Activated naive CD8-positive, alpha-beta T cell treated with anti-CD3 and anti-CD28 coated beads for 36 hours (primary cell): Measurements from ENCODE around the gene TREML4. TPM values are rescaled to one million over a fixed set of nuclear protein-coding genes. Genes with fewer than 3 reads are reported as not detected.
"Not testable (repeated sequence)": the region's sequence is repeated elsewhere in the genome, so short reads cannot be mapped to it uniquely, and the experiment has no call there.

Experiments used
- DNase-seq: peaks from one replicate; pipeline ENCODE4 v3.0.0; 2021
- H3K27ac Mint-ChIP-seq: one replicate; pipeline ENCODE4 v1.8.0; 2022; ENCODE audit warnings: mild to moderate bottlenecking, moderate library complexity, mixed read lengths
- H3K27me3 Mint-ChIP-seq: one replicate; pipeline ENCODE4 v1.8.0; 2022; ENCODE audit warnings: mild to moderate bottlenecking, mixed read lengths
- H3K36me3 Mint-ChIP-seq: one replicate; pipeline ENCODE4 v1.8.0; 2021; ENCODE audit warnings: mild to moderate bottlenecking, mixed read lengths
- H3K4me1 Mint-ChIP-seq: one replicate; pipeline ENCODE4 v1.8.0; 2021; ENCODE audit warnings: mixed read lengths
- H3K4me3 Mint-ChIP-seq: one replicate; pipeline ENCODE4 v1.8.0; 2022; ENCODE audit warnings: mild to moderate bottlenecking, moderate library complexity, mixed read lengths
- H3K9me3 Mint-ChIP-seq: one replicate; pipeline ENCODE4 v1.8.0; 2022; ENCODE audit warnings: mixed read lengths
- total RNA-seq, 2 experiments: library from RNA; stranded (reverse); gene quantifications; one replicate each; pipeline ENCODE4 v1.2.3, GENCODE V29; 2021

Gene TREML4
- total RNA-seq, 2 experiments from 2014 or later, result not detected

DNA sequence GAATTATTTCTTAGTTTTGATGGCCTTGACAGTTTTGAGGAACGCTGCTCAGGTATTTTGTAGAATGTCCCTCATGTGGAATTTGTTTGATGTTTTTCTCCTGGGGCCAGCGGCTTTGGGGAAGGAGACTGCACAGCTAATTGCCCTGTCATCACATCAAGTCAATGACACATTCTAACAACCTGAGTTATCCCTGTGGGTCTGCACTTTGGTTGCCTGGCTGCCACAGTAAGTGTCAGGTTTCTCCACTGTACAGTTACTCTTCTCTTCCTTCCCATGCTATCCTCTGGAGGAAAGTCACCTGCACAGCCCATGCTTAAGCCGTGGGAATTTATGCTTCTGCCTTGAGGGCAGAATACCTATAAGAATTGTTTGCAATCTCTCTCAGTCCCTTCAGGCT, 1.4 kb upstream of the TREML4 start:
- no peak overlapping the region for H3K4me3 Mint-ChIP-seq
- no peak overlapping the region for H3K27ac Mint-ChIP-seq
- no peaks in the 10 kb centered on the region for H3K9me3 Mint-ChIP-seq
- no peak for DNase-seq
- no peaks in the 10 kb centered on the region for H3K4me1 Mint-ChIP-seq
- H3K36me3 Mint-ChIP-seq, result no peaks in the 10 kb centered on the region
- H3K27me3 Mint-ChIP-seq, result no peaks in the 10 kb centered on the region

- no peak for DNase-seq
- no peaks in the 10 kb centered on the region for H3K27me3 Mint-ChIP-seq
- H3K27ac Mint-ChIP-seq, result no peak overlapping the region
These were observed 467 bp downstream of the TREML4 start for GRCh38 chr6:41228616-41229015.

GRCh38 chr6:41229721-41230120, 1.6 kb downstream of the TREML4 start:
- Mint-ChIP-seq H3K4me1 (no peaks in the 10 kb centered on the region), H3K4me3 (no peak overlapping the region), H3K27ac (no peak overlapping the region), H3K27me3 (no peaks in the 10 kb centered on the region), H3K9me3 (no peaks in the 10 kb centered on the region), H3K36me3 (no peaks in the 10 kb centered on the region)
- no peak for DNase-seq

More at GRCh38 chr6:41228616-41229015, 467 bp downstream of the TREML4 start:
- Mint-ChIP-seq H3K4me1 (no peaks in the 10 kb centered on the region), H3K4me3 (no peak overlapping the region), H3K36me3 (no peaks in the 10 kb centered on the region), H3K9me3 (no peaks in the 10 kb centered on the region)

DNA sequence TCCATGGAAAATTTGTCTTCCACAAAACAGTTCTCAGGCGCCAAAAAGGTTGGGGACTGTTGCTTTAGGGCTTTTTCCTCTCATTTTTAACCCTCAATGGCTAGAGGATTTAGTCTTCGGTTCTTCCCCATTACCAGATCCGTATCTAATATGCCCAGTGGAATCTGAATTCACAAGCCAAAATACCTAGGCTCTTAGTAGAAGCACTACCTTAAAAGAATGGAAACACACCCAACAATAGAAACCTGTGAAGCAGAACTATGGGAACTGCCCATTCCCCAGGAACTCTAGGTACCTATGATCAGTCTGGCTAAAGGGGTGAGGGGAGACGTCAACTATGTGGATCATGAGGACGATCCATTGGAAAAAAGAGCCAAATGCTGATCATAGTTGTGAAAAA, 3.1 kb downstream of the TREML4 start:
- Mint-ChIP-seq H3K27ac (no peak overlapping the region), H3K27me3 (no peaks in the 10 kb centered on the region), H3K9me3 (no peaks in the 10 kb centered on the region), H3K4me3 (no peak overlapping the region), H3K4me1 (no peaks in the 10 kb centered on the region), H3K36me3 (no peaks in the 10 kb centered on the region)
- DNase-seq, result no peak

GRCh38 chr6:41232667-41233066, 4.5 kb downstream of the TREML4 start:
- H3K4me1 Mint-ChIP-seq, result no peaks in the 10 kb centered on the region
- DNase-seq, result no peak
- no peaks in the 10 kb centered on the region for H3K27me3 Mint-ChIP-seq
- no peak overlapping the region for H3K27ac Mint-ChIP-seq
- no peaks in the 10 kb centered on the region for H3K36me3 Mint-ChIP-seq
- no peaks in the 10 kb centered on the region for H3K9me3 Mint-ChIP-seq
- H3K4me3 Mint-ChIP-seq, result no peak overlapping the region

GRCh38 chr6:41236276-41236675, 8.1 kb downstream of the TREML4 start:
- H3K27me3 Mint-ChIP-seq, result peaks cover 11% of the 10 kb centered on the region
- H3K36me3 Mint-ChIP-seq, result no peaks in the 10 kb centered on the region
- no peaks in the 10 kb centered on the region for H3K4me1 Mint-ChIP-seq
- no peaks in the 10 kb centered on the region for H3K9me3 Mint-ChIP-seq
- no peak overlapping the region for H3K4me3 Mint-ChIP-seq
- no peak for DNase-seq
- no peak overlapping the region for H3K27ac Mint-ChIP-seq

- DNase-seq, result no peak
- H3K9me3 Mint-ChIP-seq, result no peaks in the 10 kb centered on the region
- H3K27ac Mint-ChIP-seq, result no peak overlapping the region
- H3K36me3 Mint-ChIP-seq, result no peaks in the 10 kb centered on the region
- no peak overlapping the region for H3K4me3 Mint-ChIP-seq
- peaks cover 11% of the 10 kb centered on the region for H3K27me3 Mint-ChIP-seq
- no peaks in the 10 kb centered on the region for H3K4me1 Mint-ChIP-seq
These were observed 9.0 kb downstream of the TREML4 start for GRCh38 chr6:41237128-41237527.

DNA sequence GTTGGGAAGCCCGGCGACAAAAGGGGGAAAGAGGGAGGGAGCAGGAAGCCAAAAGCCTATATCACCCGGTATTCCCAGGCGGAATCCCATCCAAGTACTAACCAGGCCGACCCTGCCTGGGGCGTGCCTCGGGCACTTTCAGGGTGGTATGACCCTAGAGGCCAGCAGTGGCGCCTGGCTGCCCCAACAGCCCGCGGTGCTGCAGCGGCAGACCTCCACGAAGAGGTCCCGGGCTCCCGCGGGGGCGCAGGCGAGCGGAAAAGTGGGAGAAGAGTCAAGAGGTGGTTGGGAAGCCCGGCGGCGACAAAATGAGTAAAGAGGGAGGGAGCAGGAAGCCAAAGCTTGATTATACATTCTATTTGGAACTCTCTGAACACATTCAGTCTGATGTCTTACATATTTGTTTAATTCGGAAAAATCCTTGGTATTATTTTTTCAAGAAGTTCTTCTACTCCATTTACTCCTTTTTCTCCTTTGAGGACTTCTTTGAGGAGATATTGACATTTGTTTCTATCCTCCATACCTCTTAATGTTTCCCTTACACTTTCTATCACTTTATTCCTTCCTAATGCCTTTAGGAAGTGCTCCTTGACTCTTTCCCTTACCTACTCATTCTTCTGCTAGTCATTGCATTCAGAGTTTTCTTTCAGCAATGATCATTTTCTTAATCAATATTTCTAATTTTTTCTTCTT, 11.5 kb downstream of the TREML4 start:
- H3K36me3 Mint-ChIP-seq, result peaks cover 2% of the 10 kb centered on the region
- no peak overlapping the region for H3K27ac Mint-ChIP-seq
- no peak for DNase-seq
- no peak overlapping the region for H3K4me3 Mint-ChIP-seq
- peaks cover 11% of the 10 kb centered on the region for H3K27me3 Mint-ChIP-seq
- no peaks in the 10 kb centered on the region for H3K9me3 Mint-ChIP-seq
- no peaks in the 10 kb centered on the region for H3K4me1 Mint-ChIP-seq

- not testable (repeated sequence) for DNase-seq, H3K36me3 Mint-ChIP-seq, H3K4me3 Mint-ChIP-seq, H3K27me3 Mint-ChIP-seq, H3K9me3 Mint-ChIP-seq, H3K27ac Mint-ChIP-seq
- peaks cover 11% of the 10 kb centered on the region for H3K4me1 Mint-ChIP-seq
These were observed 18.4 kb downstream of the TREML4 start for GRCh38 chr6:41246529-41246928.

- no peak for DNase-seq
- Mint-ChIP-seq H3K4me3 (no peak overlapping the region), H3K36me3 (peaks cover 2% of the 10 kb centered on the region), H3K9me3 (peaks cover 2% of the 10 kb centered on the region), H3K27me3 (no peaks in the 10 kb centered on the region), H3K27ac (no peak overlapping the region), H3K4me1 (peaks cover 11% of the 10 kb centered on the region)
These were observed 19.2 kb downstream of the TREML4 start for GRCh38 chr6:41247288-41247865.

- H3K4me3 Mint-ChIP-seq, result no peak overlapping the region
These were observed 19.9 kb downstream of the TREML4 start for GRCh38 chr6:41247882-41248705.

GRCh38 chr6:41252401-41253169, 24.4 kb downstream of the TREML4 start:
- Mint-ChIP-seq H3K27ac (no peak overlapping the region), H3K27me3 (no peaks in the 10 kb centered on the region), H3K9me3 (no peaks in the 10 kb centered on the region), H3K4me1 (peaks cover 17% of the 10 kb centered on the region), H3K4me3 (no peak overlapping the region), H3K36me3 (no peaks in the 10 kb centered on the region)
- no peak for DNase-seq

More at GRCh38 chr6:41247882-41248705, 19.9 kb downstream of the TREML4 start:
- H3K9me3 Mint-ChIP-seq, result peaks cover 2% of the 10 kb centered on the region
- peaks cover 11% of the 10 kb centered on the region for H3K4me1 Mint-ChIP-seq
- peaks cover 2% of the 10 kb centered on the region for H3K36me3 Mint-ChIP-seq
- H3K27me3 Mint-ChIP-seq, result no peaks in the 10 kb centered on the region
- no peak for DNase-seq
- H3K27ac Mint-ChIP-seq, result no peak overlapping the region

DNA sequence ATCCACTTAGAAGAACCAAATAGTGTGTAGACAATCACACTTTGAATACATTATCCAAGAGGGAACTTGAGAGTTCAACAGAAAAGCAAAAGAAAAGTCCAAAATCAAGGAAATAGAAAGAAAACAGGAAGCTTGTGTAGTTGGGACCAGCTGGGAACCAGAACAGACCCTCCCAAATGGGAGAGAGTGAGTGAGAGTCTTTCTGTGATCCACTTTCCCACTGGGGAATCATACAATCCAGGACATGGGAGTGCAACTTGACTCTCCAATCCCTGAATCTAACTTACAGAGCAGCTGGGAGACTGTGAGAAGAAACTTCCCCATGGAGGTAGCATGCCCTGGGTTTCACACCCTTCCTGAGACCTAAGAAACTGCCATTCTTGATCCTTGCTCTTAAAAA, 27.0 kb downstream of the TREML4 start:
- Mint-ChIP-seq H3K36me3 (no peaks in the 10 kb centered on the region), H3K9me3 (peaks cover 8% of the 10 kb centered on the region), H3K27me3 (no peaks in the 10 kb centered on the region), H3K27ac (no peak overlapping the region), H3K4me3 (no peak overlapping the region), H3K4me1 (peaks cover 8% of the 10 kb centered on the region)
- no peak for DNase-seq

DNA sequence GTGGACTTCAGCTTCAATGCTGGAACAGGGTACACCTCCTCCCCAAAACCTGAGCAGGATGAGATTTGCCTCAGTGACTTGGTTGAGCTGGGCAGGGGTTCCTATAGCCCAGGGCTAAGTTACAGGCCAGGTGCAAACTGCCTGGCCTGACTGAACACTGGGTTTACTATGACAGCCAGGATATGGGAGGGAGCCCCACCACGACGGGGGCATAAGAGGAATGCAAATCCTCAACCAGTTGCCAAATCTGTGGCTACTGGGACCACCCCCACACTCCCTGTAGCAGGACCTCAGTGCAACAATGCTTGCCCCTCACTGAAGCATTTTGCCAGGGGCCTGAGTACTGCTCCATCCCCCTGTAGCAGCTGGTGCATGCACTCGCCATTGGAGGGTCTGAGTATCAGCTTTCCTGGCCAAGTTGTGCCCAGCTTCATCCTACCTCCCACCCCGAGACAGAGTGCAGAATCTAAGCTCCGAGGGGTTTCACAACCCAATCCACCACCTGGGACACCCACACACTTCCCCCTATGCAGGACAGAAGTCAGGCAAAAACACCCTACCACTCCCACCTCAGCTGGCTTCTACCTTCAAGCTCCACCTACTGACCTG, 27.6 kb downstream of the TREML4 start:
- H3K27me3 Mint-ChIP-seq, result no peaks in the 10 kb centered on the region
- H3K4me1 Mint-ChIP-seq, result peaks cover 8% of the 10 kb centered on the region
- H3K36me3 Mint-ChIP-seq, result no peaks in the 10 kb centered on the region
- no peak overlapping the region for H3K27ac Mint-ChIP-seq
- H3K4me3 Mint-ChIP-seq, result no peak overlapping the region
- peaks cover 12% of the 10 kb centered on the region for H3K9me3 Mint-ChIP-seq
- no peak for DNase-seq
